HEK293 (cell line): ENCODE results near the gene GMDS.

Experiments used
- CTCF ChIA-PET: fragments of 350-600 bp; formaldehyde crosslinking; extraction: SDS; loops from one replicate; lab custom pipeline; 2021; ENCODE audit warnings: antibody characterized with exemption; lab: Yijun Ruan, JAX
- POLR2A ChIA-PET: fragments of 300-600 bp; formaldehyde crosslinking; extraction: SDS; loops from one replicate; lab custom pipeline; 2020; ENCODE audit warnings: antibody characterized with exemption, inconsistent platforms; lab: Yijun Ruan, JAX
- H3K27ac ChIP-seq: fragments of 200-500 bp; sonication (Bioruptor generic); 2 replicates; pipeline ENCODE4 v1.5.1; 2014; ENCODE audit warnings: low read depth, low read length, control low read depth, inconsistent platforms; ENCODE audit errors: extremely low read depth
- H3K36me3 ChIP-seq, 2 experiments: fragments of 200-500 bp in 1 of 2; sonication (Bioruptor generic) in 1 of 2; 1 replicate in 1 of 2; 2 replicates in 1 of 2; pipeline ENCODE4 v1.5.1; 2014 to 2017; ENCODE audit warnings: inconsistent platforms in 2 of 2, low read length in 2 of 2; ENCODE audit not compliant: control insufficient read depth in 2 of 2, insufficient read depth in 1 of 2
- H3K4me1 ChIP-seq: fragments of 200-500 bp; sonication (Bioruptor generic); 2 replicates; pipeline ENCODE4 v1.5.1; 2014; ENCODE audit warnings: mild to moderate bottlenecking, low read length, inconsistent platforms; ENCODE audit not compliant: control insufficient read depth, insufficient read depth
- H3K4me3 ChIP-seq: 2 replicates; pipeline ENCODE4 v1.5.1; 2011; ENCODE audit warnings: low read depth, mild to moderate bottlenecking, control low read depth, low read length, moderate library complexity
- H3K9me3 ChIP-seq: fragments of 200-500 bp; sonication (Bioruptor generic); 2 replicates; pipeline ENCODE4 v1.5.1; 2014; ENCODE audit warnings: low read depth, low read length, inconsistent platforms; ENCODE audit not compliant: control insufficient read depth, insufficient read depth
- BCL11B ChIP-seq: fragments of 450-650 bp; formaldehyde crosslinking; IDR thresholded peaks from 2 replicates; pipeline ENCODE4 v1.5.1; 2016; ENCODE audit warnings: low read depth, missing biosample characterization, missing genetic modification characterization
- CTCF ChIP-seq: fragments of 450-650 bp; formaldehyde crosslinking; IDR thresholded peaks from 2 replicates; pipeline ENCODE4 v1.5.1; 2016; ENCODE audit warnings: missing biosample characterization, missing genetic modification characterization
- KLF7 ChIP-seq: fragments of 450-650 bp; formaldehyde crosslinking; IDR thresholded peaks from 2 replicates; pipeline ENCODE4 v1.5.1; 2016; ENCODE audit warnings: missing biosample characterization, missing genetic modification characterization, borderline replicate concordance
- RBAK ChIP-seq: fragments of 450-650 bp; formaldehyde crosslinking; IDR thresholded peaks from 2 replicates; pipeline ENCODE4 v1.5.1; 2016; ENCODE audit warnings: missing biosample characterization, missing genetic modification characterization
- SP2 ChIP-seq: fragments of 450-650 bp; formaldehyde crosslinking; IDR thresholded peaks from 2 replicates; pipeline ENCODE4 v1.5.1; 2016; ENCODE audit warnings: missing biosample characterization, missing genetic modification characterization
- YY1 ChIP-seq: fragments of 450-650 bp; formaldehyde crosslinking; IDR thresholded peaks from 2 replicates; pipeline ENCODE4 v1.5.1; 2018; ENCODE audit warnings: missing biosample characterization, missing genetic modification characterization
- ZBTB1 ChIP-seq: fragments of 450-650 bp; formaldehyde crosslinking; IDR thresholded peaks from 2 replicates; pipeline ENCODE4 v1.5.1; 2016; ENCODE audit warnings: missing biosample characterization, missing genetic modification characterization
- ZIC2 ChIP-seq: fragments of 450-650 bp; formaldehyde crosslinking; IDR thresholded peaks from 2 replicates; pipeline ENCODE4 v1.5.1; 2016; ENCODE audit warnings: missing biosample characterization, missing genetic modification characterization
- ZNF174 ChIP-seq: fragments of 450-650 bp; formaldehyde crosslinking; IDR thresholded peaks from 2 replicates; pipeline ENCODE4 v1.5.0; 2017; ENCODE audit warnings: missing biosample characterization, mild to moderate bottlenecking, missing genetic modification characterization
- ZNF202 ChIP-seq: fragments of 450-650 bp; formaldehyde crosslinking; IDR thresholded peaks from 2 replicates; pipeline ENCODE4 v1.5.1; 2016; ENCODE audit warnings: missing biosample characterization, missing genetic modification characterization, borderline replicate concordance
- ZNF24 ChIP-seq: fragments of 450-650 bp; formaldehyde crosslinking; IDR thresholded peaks from 2 replicates; pipeline ENCODE4 v1.5.1; 2016; ENCODE audit warnings: missing biosample characterization, missing genetic modification characterization
- ZNF473 ChIP-seq: fragments of 450-650 bp; formaldehyde crosslinking; IDR thresholded peaks from 2 replicates; pipeline ENCODE4 v1.5.1; 2017; ENCODE audit warnings: missing biosample characterization, missing genetic modification characterization
- ZNF513 ChIP-seq: fragments of 450-650 bp; IDR thresholded peaks from 2 replicates; pipeline ENCODE4 v1.5.1; 2018; ENCODE audit warnings: missing biosample characterization, missing genetic modification characterization
- ZNF530 ChIP-seq: fragments of 450-650 bp; formaldehyde crosslinking; IDR thresholded peaks from 2 replicates; pipeline ENCODE4 v1.5.1; 2016; ENCODE audit warnings: low read depth, missing biosample characterization, missing genetic modification characterization
- ZNF623 ChIP-seq: fragments of 450-650 bp; formaldehyde crosslinking; IDR thresholded peaks from 2 replicates; pipeline ENCODE4 v1.5.1; 2016; ENCODE audit warnings: missing biosample characterization, missing genetic modification characterization
- ZNF624 ChIP-seq: fragments of 450-650 bp; formaldehyde crosslinking; IDR thresholded peaks from 2 replicates; pipeline ENCODE4 v1.5.1; 2017; ENCODE audit warnings: missing biosample characterization, missing genetic modification characterization
- ZNF768 ChIP-seq: fragments of 450-650 bp; formaldehyde crosslinking; IDR thresholded peaks from 2 replicates; pipeline ENCODE4 v1.5.1; 2018; ENCODE audit warnings: missing biosample characterization, mild to moderate bottlenecking, missing genetic modification characterization
- TF ChIP-seq, protein P1 (sequence below): fragments of 450-650 bp; formaldehyde crosslinking; IDR thresholded peaks from 2 replicates; pipeline ENCODE4 v1.5.1; 2016; ENCODE audit warnings: missing biosample characterization, missing genetic modification characterization
- TF ChIP-seq, protein P2 (sequence below): fragments of 450-650 bp; formaldehyde crosslinking; IDR thresholded peaks from 2 replicates; pipeline ENCODE4 v1.5.1; 2016; ENCODE audit warnings: missing biosample characterization, missing genetic modification characterization
- TF ChIP-seq, protein P3 (sequence below): fragments of 450-650 bp; formaldehyde crosslinking; IDR thresholded peaks from 2 replicates; pipeline ENCODE4 v1.5.1; 2016; ENCODE audit warnings: missing biosample characterization, missing genetic modification characterization, low read depth
- TF ChIP-seq, protein P4 (sequence below): fragments of 450-650 bp; formaldehyde crosslinking; IDR thresholded peaks from 2 replicates; pipeline ENCODE4; 2016; ENCODE audit warnings: missing biosample characterization, missing genetic modification characterization

Gene GMDS

DNA sequence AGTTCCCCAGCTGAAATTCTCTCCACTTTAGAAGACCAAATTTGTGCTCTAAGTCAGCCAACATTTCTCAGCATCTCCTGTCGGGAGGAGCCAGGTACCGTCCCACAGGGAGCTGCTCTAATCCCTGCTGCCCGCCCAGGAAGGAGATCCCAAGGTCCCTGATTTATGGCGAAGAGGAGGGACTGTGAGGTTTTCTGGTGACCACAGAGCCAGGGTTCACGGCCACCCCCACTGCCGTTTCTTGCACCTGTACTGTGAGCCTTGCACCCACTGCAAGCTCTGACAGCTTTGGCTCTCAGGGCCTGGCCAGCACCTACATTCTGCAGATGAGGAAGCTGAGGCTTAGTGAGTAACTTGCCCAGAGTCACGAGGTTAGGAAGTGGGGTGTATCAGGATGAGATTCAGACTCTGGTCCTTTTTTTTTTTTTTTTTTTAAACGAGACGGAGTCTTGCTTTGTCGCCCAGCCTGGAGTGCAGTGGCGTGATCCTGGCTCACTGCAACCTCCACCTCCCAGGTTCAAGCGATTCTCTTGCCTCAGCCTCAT lies 600.8 kb downstream of the GMDS start (continued):
- TF ChIP-seq SP2 (tag by site-specific recombination) = no peak
- no peak for TF ChIP-seq ZNF24 (tag by site-specific recombination)
- TF ChIP-seq ZNF530 (tag by site-specific recombination) = no peak

GRCh38 chr6:1643830-1644445 lies 601.5 kb downstream of the GMDS start:
- ChIA-PET CTCF (interaction anchor here (1.0 kb wide), 1 partner anchor 43 kb away, joined by 3 read pairs; no protein-coding TSS in a partner anchor), POLR2A (no interaction called here)
- Histone ChIP-seq H3K4me1 (peaks cover 4% of the 10 kb centered on the region; the same call in 1 of the 2 replicates), H3K4me3 (no peak overlapping the region), H3K36me3 (no peaks in the 10 kb centered on the region), H3K9me3 (no peaks in the 10 kb centered on the region), H3K27ac (no peak overlapping the region)
- 0 out of 2 replicates have a peak, but pooled peaks have one; percentile 32 for TF ChIP-seq CTCF
- TF ChIP-seq, protein P1, sequence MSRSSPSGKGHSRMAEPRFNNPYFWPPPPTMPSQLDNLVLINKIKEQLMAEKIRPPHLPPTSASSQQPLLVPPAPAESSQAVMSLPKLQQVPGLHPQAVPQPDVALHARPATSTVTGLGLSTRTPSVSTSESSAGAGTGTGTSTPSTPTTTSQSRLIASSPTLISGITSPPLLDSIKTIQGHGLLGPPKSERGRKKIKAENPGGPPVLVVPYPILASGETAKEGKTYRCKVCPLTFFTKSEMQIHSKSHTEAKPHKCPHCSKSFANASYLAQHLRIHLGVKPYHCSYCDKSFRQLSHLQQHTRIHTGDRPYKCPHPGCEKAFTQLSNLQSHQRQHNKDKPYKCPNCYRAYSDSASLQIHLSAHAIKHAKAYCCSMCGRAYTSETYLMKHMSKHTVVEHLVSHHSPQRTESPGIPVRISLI = no peak
- TF ChIP-seq RBAK = no peak
- TF ChIP-seq ZNF202 = no peak
- no peak for TF ChIP-seq ZNF513 (tag by site-specific recombination)
- no peak for TF ChIP-seq ZIC2
- no peak for TF ChIP-seq ZBTB1 (tag by site-specific recombination)

GRCh38 chr6:1643111-1643510 lies 602.3 kb downstream of the GMDS start:
- H3K36me3 ChIP-seq = no peaks in the 10 kb centered on the region
- TF ChIP-seq, protein P2, sequence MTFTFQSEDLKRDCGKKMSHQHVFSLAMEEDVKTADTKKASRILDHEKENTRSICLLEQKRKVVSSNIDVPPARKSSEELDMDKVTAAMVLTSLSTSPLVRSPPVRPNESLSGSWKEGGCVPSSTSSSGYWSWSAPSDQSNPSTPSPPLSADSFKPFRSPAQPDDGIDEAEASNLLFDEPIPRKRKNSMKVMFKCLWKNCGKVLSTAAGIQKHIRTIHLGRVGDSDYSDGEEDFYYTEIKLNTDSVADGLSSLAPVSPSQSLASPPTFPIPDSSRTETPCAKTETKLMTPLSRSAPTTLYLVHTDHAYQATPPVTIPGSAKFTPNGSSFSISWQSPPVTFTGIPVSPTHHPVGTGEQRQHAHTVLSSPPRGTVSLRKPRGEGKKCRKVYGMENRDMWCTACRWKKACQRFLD = no peak
- TF ChIP-seq KLF7 (tag by site-specific recombination) (no peak), BCL11B (tag by site-specific recombination) (no peak), ZNF768 (no peak), ZNF473 (tag by site-specific recombination) (no peak), YY1 (tag by site-specific recombination) (no peak), ZNF623 (tag by site-specific recombination) (no peak), ZNF624 (tag by site-specific recombination) (no peak), ZNF174 (tag by site-specific recombination) (no peak)
- TF ChIP-seq, protein P3, sequence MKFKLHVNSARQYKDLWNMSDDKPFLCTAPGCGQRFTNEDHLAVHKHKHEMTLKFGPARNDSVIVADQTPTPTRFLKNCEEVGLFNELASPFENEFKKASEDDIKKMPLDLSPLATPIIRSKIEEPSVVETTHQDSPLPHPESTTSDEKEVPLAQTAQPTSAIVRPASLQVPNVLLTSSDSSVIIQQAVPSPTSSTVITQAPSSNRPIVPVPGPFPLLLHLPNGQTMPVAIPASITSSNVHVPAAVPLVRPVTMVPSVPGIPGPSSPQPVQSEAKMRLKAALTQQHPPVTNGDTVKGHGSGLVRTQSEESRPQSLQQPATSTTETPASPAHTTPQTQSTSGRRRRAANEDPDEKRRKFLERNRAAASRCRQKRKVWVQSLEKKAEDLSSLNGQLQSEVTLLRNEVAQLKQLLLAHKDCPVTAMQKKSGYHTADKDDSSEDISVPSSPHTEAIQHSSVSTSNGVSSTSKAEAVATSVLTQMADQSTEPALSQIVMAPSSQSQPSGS = no peak
- TF ChIP-seq, protein P4, sequence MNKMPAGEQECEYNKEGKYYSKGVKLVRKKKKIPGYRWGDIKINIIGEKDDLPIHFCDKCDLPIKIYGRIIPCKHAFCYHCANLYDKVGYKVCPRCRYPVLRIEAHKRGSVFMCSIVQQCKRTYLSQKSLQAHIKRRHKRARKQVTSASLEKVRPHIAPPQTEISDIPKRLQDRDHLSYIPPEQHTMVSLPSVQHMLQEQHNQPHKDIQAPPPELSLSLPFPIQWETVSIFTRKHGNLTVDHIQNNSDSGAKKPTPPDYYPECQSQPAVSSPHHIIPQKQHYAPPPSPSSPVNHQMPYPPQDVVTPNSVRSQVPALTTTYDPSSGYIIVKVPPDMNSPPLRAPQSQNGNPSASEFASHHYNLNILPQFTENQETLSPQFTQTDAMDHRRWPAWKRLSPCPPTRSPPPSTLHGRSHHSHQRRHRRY (tag by site-specific recombination) = no peak
- TF ChIP-seq, all 188 proteins: peak for 0
- CTCF ChIA-PET = interaction anchor here (0.5 to 1.0 kb wide), 2 partner anchors 44 to 81 kb away, joined by 3 read pairs; no protein-coding TSS in a partner anchor
- H3K9me3 ChIP-seq = no peaks in the 10 kb centered on the region
- POLR2A ChIA-PET = no interaction called here
- no peak overlapping the region for H3K27ac ChIP-seq
- peaks cover 4% of the 10 kb centered on the region; the same call in 1 of the 2 replicates for H3K4me1 ChIP-seq
- H3K4me3 ChIP-seq = no peak overlapping the region
